CD4-positive, CD25-positive, alpha-beta regulatory T cell (primary cell): ENCODE data around the gene SLCO2A1. TPM values are rescaled to one million over a fixed set of nuclear protein-coding genes. Genes with fewer than 3 reads are reported as not detected.

Experiments
- ATAC-seq, 2 donors: fragments of 150-1000 bp; cut with Tn5 transposase; one replicate each; pipeline ENCODE4 v1.10.0; 2021; ENCODE audit warnings: low read depth in 2 of 2, moderate number of reproducible peaks in 2 of 2, moderate library complexity in 1 of 2
- DNase-seq, 3 donors: peaks; one replicate each; pipeline versions ENCODE4 v3.0.0 to v3.0.0-alpha.2; 2012 to 2022; ENCODE audit warnings: mixed read lengths in 1 of 3
- H3K27ac ChIP-seq: one replicate; pipeline ENCODE4 v1.7.0; 2013; ENCODE audit warnings: mild to moderate bottlenecking, low read length; ENCODE audit not compliant: insufficient read depth, poor library complexity, severe bottlenecking
- H3K27me3 ChIP-seq: one replicate; pipeline ENCODE4 v1.7.0; 2013; ENCODE audit warnings: low read length; ENCODE audit not compliant: control insufficient read depth, insufficient read depth
- H3K36me3 ChIP-seq: one replicate; pipeline ENCODE4 v1.7.0; 2013; ENCODE audit warnings: mild to moderate bottlenecking, low read length, moderate library complexity; ENCODE audit not compliant: control insufficient read depth, insufficient read depth
- H3K4me1 ChIP-seq: 2 replicates; pipeline ENCODE4 v1.7.0; 2013; ENCODE audit warnings: mild to moderate bottlenecking, low read length; ENCODE audit not compliant: insufficient read depth, control insufficient read depth, poor library complexity, severe bottlenecking
- H3K4me3 ChIP-seq: one replicate; pipeline ENCODE4 v1.7.0; 2013; ENCODE audit warnings: low read depth, mild to moderate bottlenecking, low read length, moderate library complexity
- H3K9me3 ChIP-seq, 2 experiments: 1 replicate in 1 of 2; 2 replicates in 1 of 2; pipeline ENCODE4 v1.7.0; 2013; ENCODE audit warnings: low read length in 2 of 2, mild to moderate bottlenecking in 1 of 2, moderate library complexity in 1 of 2; ENCODE audit not compliant: control insufficient read depth in 2 of 2
- H3K27ac Mint-ChIP-seq, 3 donors: one replicate each; pipeline ENCODE4 v1.8.0; 2020 to 2022; ENCODE audit warnings: mild to moderate bottlenecking in 3 of 3, mixed read lengths in 3 of 3, moderate library complexity in 2 of 3
- H3K27me3 Mint-ChIP-seq: one replicate; pipeline ENCODE4 v1.8.0; 2022; ENCODE audit warnings: mild to moderate bottlenecking, mixed read lengths
- H3K36me3 Mint-ChIP-seq: one replicate; pipeline ENCODE4 v1.8.0; 2020; ENCODE audit warnings: mixed read lengths
- H3K4me1 Mint-ChIP-seq, 4 donors: one replicate each; pipeline ENCODE4 v1.8.0; 2020 to 2022; ENCODE audit warnings: mixed read lengths in 4 of 4, mild to moderate bottlenecking in 1 of 4
- H3K4me3 Mint-ChIP-seq, 4 donors: one replicate each; pipeline ENCODE4 v1.8.0; 2020 to 2022; ENCODE audit warnings: mild to moderate bottlenecking in 4 of 4, mixed read lengths in 4 of 4, moderate library complexity in 3 of 4
- H3K9me3 Mint-ChIP-seq, 7 donors: one replicate each; pipeline ENCODE4 v1.8.0; 2020 to 2022; ENCODE audit warnings: mixed read lengths in 7 of 7, mild to moderate bottlenecking in 3 of 7, moderate library complexity in 2 of 7
- polyA plus RNA-seq, 4 donors: library from polyadenylated mRNA; unstranded; fragments of 300-500 nt; fragmentation: Illumina TruSeq; gene quantifications; one replicate each; pipeline ENCODE4 v1.2.3, GENCODE V29; 2021
- total RNA-seq: library from RNA; stranded (reverse); gene quantifications from one replicate; pipeline ENCODE4 v1.2.3, GENCODE V29; 2022

SLCO2A1 gene
- total and polyA plus RNA-seq, 5 donors from 2014 or later, result not detected

GRCh38 chr3:133941415-133941821 lies 88.3 kb downstream of the SLCO2A1 start:
- H3K9me3 ChIP-seq, result no peaks in the 10 kb centered on the region
- ATAC-seq (no peak), DNase-seq (no peak)
- no peaks in the 10 kb centered on the region for H3K27me3 ChIP-seq
- Mint-ChIP-seq H3K27me3 (peaks cover 9% of the 10 kb centered on the region), H3K36me3 (no peaks in the 10 kb centered on the region), H3K27ac (no peak overlapping the region), H3K4me3 (no peak overlapping the region), H3K9me3 (no peaks in the 10 kb centered on the region), H3K4me1 (peaks cover 0 to 4% (median 2%) of the 10 kb centered on the region in 4 donors)
- H3K27ac ChIP-seq, result no peak overlapping the region
- no peaks in the 10 kb centered on the region for H3K4me1 ChIP-seq
- no peak overlapping the region for H3K4me3 ChIP-seq
- no peaks in the 10 kb centered on the region for H3K36me3 ChIP-seq

- Histone ChIP-seq H3K27me3 (no peaks in the 10 kb centered on the region), H3K4me1 (no peaks in the 10 kb centered on the region), H3K9me3 (no peaks in the 10 kb centered on the region), H3K36me3 (no peaks in the 10 kb centered on the region), H3K27ac (no peak overlapping the region), H3K4me3 (no peak overlapping the region)
- H3K27me3 Mint-ChIP-seq, result peaks cover 9% of the 10 kb centered on the region
- no peaks in the 10 kb centered on the region for H3K36me3 Mint-ChIP-seq
- H3K4me1 Mint-ChIP-seq, result peaks cover 0 to 4% (median 2%) of the 10 kb centered on the region in 4 donors
- no peaks in the 10 kb centered on the region for H3K9me3 Mint-ChIP-seq
- no peak for ATAC-seq
- H3K4me3 Mint-ChIP-seq, result no peak overlapping the region
- H3K27ac Mint-ChIP-seq, result no peak overlapping the region
- no peak for DNase-seq
Observed at GRCh38 chr3:133940536-133940935, 89.2 kb downstream of the SLCO2A1 start.

- Mint-ChIP-seq H3K27me3 (peaks cover 9% of the 10 kb centered on the region), H3K4me1 (peaks cover 0 to 4% (median 2%) of the 10 kb centered on the region in 4 donors), H3K27ac (no peak overlapping the region), H3K4me3 (no peak overlapping the region), H3K9me3 (no peaks in the 10 kb centered on the region), H3K36me3 (no peaks in the 10 kb centered on the region)
- no peaks in the 10 kb centered on the region for H3K36me3 ChIP-seq
- H3K27me3 ChIP-seq, result no peaks in the 10 kb centered on the region
- H3K9me3 ChIP-seq, result no peaks in the 10 kb centered on the region
- DNase-seq (no peak), ATAC-seq (no peak)
- no peak overlapping the region for H3K4me3 ChIP-seq
- no peak overlapping the region for H3K27ac ChIP-seq
- H3K4me1 ChIP-seq, result no peaks in the 10 kb centered on the region
Observed at GRCh38 chr3:133939463-133939835, 90.3 kb downstream of the SLCO2A1 start.

- no peaks in the 10 kb centered on the region for H3K9me3 Mint-ChIP-seq
- Histone ChIP-seq H3K36me3 (no peaks in the 10 kb centered on the region), H3K4me3 (no peak overlapping the region), H3K27ac (no peak overlapping the region), H3K4me1 (no peaks in the 10 kb centered on the region), H3K9me3 (no peaks in the 10 kb centered on the region), H3K27me3 (no peaks in the 10 kb centered on the region)
- ATAC-seq (no peak), DNase-seq (no peak)
- H3K4me3 Mint-ChIP-seq, result no peak overlapping the region
- H3K36me3 Mint-ChIP-seq, result no peaks in the 10 kb centered on the region
- peaks cover 9% of the 10 kb centered on the region for H3K27me3 Mint-ChIP-seq
- no peak overlapping the region for H3K27ac Mint-ChIP-seq
- H3K4me1 Mint-ChIP-seq, result peaks cover 0 to 4% (median 2%) of the 10 kb centered on the region in 4 donors
Observed at GRCh38 chr3:133938770-133939462, 90.8 kb downstream of the SLCO2A1 start.

GRCh38 chr3:133937756-133938601 lies 91.7 kb downstream of the SLCO2A1 start:
- peaks cover 9% of the 10 kb centered on the region for H3K27me3 Mint-ChIP-seq
- H3K4me3 Mint-ChIP-seq, result no peak overlapping the region
- Histone ChIP-seq H3K4me3 (no peak overlapping the region), H3K36me3 (no peaks in the 10 kb centered on the region), H3K4me1 (no peaks in the 10 kb centered on the region), H3K27ac (no peak overlapping the region), H3K9me3 (no peaks in the 10 kb centered on the region), H3K27me3 (no peaks in the 10 kb centered on the region)
- no peaks in the 10 kb centered on the region for H3K36me3 Mint-ChIP-seq
- no peak for DNase-seq
- no peak for ATAC-seq
- no peak overlapping the region for H3K27ac Mint-ChIP-seq
- peaks cover 0 to 4% (median 2%) of the 10 kb centered on the region in 4 donors for H3K4me1 Mint-ChIP-seq
- H3K9me3 Mint-ChIP-seq, result no peaks in the 10 kb centered on the region

GRCh38 chr3:133937061-133937686 lies 92.6 kb downstream of the SLCO2A1 start:
- Histone ChIP-seq H3K36me3 (no peaks in the 10 kb centered on the region), H3K4me1 (no peaks in the 10 kb centered on the region), H3K27ac (no peak overlapping the region), H3K9me3 (no peaks in the 10 kb centered on the region), H3K4me3 (no peak overlapping the region), H3K27me3 (no peaks in the 10 kb centered on the region)
- Mint-ChIP-seq H3K36me3 (no peaks in the 10 kb centered on the region), H3K4me3 (no peak overlapping the region), H3K27ac (no peak overlapping the region), H3K4me1 (no peaks in the 10 kb centered on the region), H3K9me3 (no peaks in the 10 kb centered on the region), H3K27me3 (peaks cover 9% of the 10 kb centered on the region)
- DNase-seq, result no peak
- ATAC-seq, result no peak

GRCh38 chr3:133935843-133936769 lies 93.6 kb downstream of the SLCO2A1 start:
- Mint-ChIP-seq H3K27ac (no peak overlapping the region), H3K36me3 (no peaks in the 10 kb centered on the region), H3K4me3 (no peak overlapping the region), H3K4me1 (no peaks in the 10 kb centered on the region), H3K9me3 (no peaks in the 10 kb centered on the region), H3K27me3 (peaks cover 9% of the 10 kb centered on the region)
- no peaks in the 10 kb centered on the region for H3K4me1 ChIP-seq
- ATAC-seq (no peak), DNase-seq (no peak)
- H3K36me3 ChIP-seq, result no peaks in the 10 kb centered on the region
- no peaks in the 10 kb centered on the region for H3K27me3 ChIP-seq
- no peaks in the 10 kb centered on the region for H3K9me3 ChIP-seq
- H3K4me3 ChIP-seq, result no peak overlapping the region
- no peak overlapping the region for H3K27ac ChIP-seq
